ENCODE results near the gene ARL6IP6. TPM values are rescaled to one million over a fixed set of nuclear protein-coding genes. Genes with fewer than 3 reads are reported as not detected.
A peak's percentile ranks its signal among the peaks of the same experiment; 100 is the strongest.
"Not testable (repeated sequence)": the region's sequence is repeated elsewhere in the genome, so short reads cannot be mapped to it uniquely, and the experiment has no call there.

The ARL6IP6 gene
- total RNA-seq, 4 donors from 2014 or later: 8.7 to 47.1 (median 22.8) TPM

GRCh38 chr2:152718909-152719645, 657 bp downstream of the ARL6IP6 start:
- intact Hi-C loops (cut with DNase I; ENCODE audit: low total_unique reads): loop anchor here (10.0 kb wide), 1 partner anchor 544 kb away; the partner anchor contains the start of gene STAM2
- Histone ChIP-seq H3K27ac (peak overlapping the region; percentile 97 to 98), H3K27me3 (no peaks in the 10 kb centered on the region), H3K9me3 (no peaks in the 10 kb centered on the region), H3K36me3 (no peaks in the 10 kb centered on the region), H3K4me1 (peaks cover 7 to 9% of the 10 kb centered on the region in 2 donors), H3K4me3 (peak overlapping the region; percentile 96 to 98)
- TF ChIP-seq CTCF (IDR thresholded peaks at IDR 0.05): no peak
- no peak for TF ChIP-seq POLR2A (IDR thresholded peaks at IDR 0.05)
- no peak for DNase-seq

GRCh38 chr2:152720794-152721193, 2.4 kb downstream of the ARL6IP6 start:
- Histone ChIP-seq H3K4me1 (peaks cover 6 to 10% of the 10 kb centered on the region in 2 donors), H3K27ac (no peak overlapping the region), H3K27me3 (no peaks in the 10 kb centered on the region), H3K9me3 (no peaks in the 10 kb centered on the region), H3K4me3 (no peak overlapping the region), H3K36me3 (no peaks in the 10 kb centered on the region)
- TF ChIP-seq POLR2A (IDR thresholded peaks at IDR 0.05) (no peak), CTCF (IDR thresholded peaks at IDR 0.05) (no peak)
- no peak for DNase-seq
- intact Hi-C loops (cut with DNase I; ENCODE audit: low total_unique reads): no loop called here

GRCh38 chr2:152722639-152723038, 4.2 kb downstream of the ARL6IP6 start:
- H3K36me3 ChIP-seq; intact Hi-C loops (cut with DNase I; ENCODE audit: low total_unique reads); H3K27me3 ChIP-seq; H3K9me3 ChIP-seq; H3K27ac ChIP-seq; DNase-seq; H3K4me3 ChIP-seq: not testable (repeated sequence)
- H3K4me1 ChIP-seq: peaks cover 0 to 10% of the 10 kb centered on the region in 2 donors

- Histone ChIP-seq H3K27ac (no peak overlapping the region), H3K4me3 (no peak overlapping the region), H3K4me1 (peaks cover 0 to 10% of the 10 kb centered on the region in 2 donors), H3K27me3 (no peaks in the 10 kb centered on the region), H3K9me3 (no peaks in the 10 kb centered on the region), H3K36me3 (no peaks in the 10 kb centered on the region)
- TF ChIP-seq CTCF (IDR thresholded peaks at IDR 0.05) (no peak), POLR2A (IDR thresholded peaks at IDR 0.05) (no peak)
- DNase-seq: no peak
- intact Hi-C loops (cut with DNase I; ENCODE audit: low total_unique reads): no loop called here
Observed at GRCh38 chr2:152723918-152724317, 5.5 kb downstream of the ARL6IP6 start.

GRCh38 chr2:152729844-152730243, 11.4 kb downstream of the ARL6IP6 start:
- Histone ChIP-seq H3K9me3 (no peaks in the 10 kb centered on the region), H3K4me1 (peaks cover 0 to under 1% of the 10 kb centered on the region in 2 donors), H3K27ac (no peak overlapping the region), H3K27me3 (no peaks in the 10 kb centered on the region), H3K4me3 (no peak overlapping the region), H3K36me3 (no peaks in the 10 kb centered on the region)
- no peak for TF ChIP-seq CTCF (IDR thresholded peaks at IDR 0.05)
- no peak for TF ChIP-seq POLR2A (IDR thresholded peaks at IDR 0.05)
- no peak for DNase-seq
- intact Hi-C loops (cut with DNase I; ENCODE audit: low total_unique reads): no loop called here

Data from uterus (tissue), 4 donors.